Stimulated activated CD8-positive, alpha-beta memory T cell treated with anti-CD3 and anti-CD28 coated beads, Interleukin-4, amount 100 ng/mL, for 4 hours (primary cell): ENCODE measurements around the gene RPL35.

Experiments
- DNase-seq, 2 donors: peaks; one replicate each; pipeline ENCODE4 v3.0.0-alpha.2; 2020; ENCODE audit warnings: low read depth in 2 of 2, low spot score in 1 of 2

Gene RPL35

GRCh38 chr9:124820698-124821623 lies 40.8 kb downstream of the RPL35 start:
- no peak for DNase-seq

- DNase-seq, result no peak
Measured at GRCh38 chr9:124818431-124819281, 43.1 kb downstream of the RPL35 start.

GRCh38 chr9:124815601-124816000 lies 46.2 kb downstream of the RPL35 start:
- no peak for DNase-seq

GRCh38 chr9:124814164-124814535 lies 47.6 kb downstream of the RPL35 start:
- no peak for DNase-seq

GRCh38 chr9:124813501-124814163 lies 48.1 kb downstream of the RPL35 start:
- DNase-seq, result no peak

- no peak for DNase-seq
Measured at GRCh38 chr9:124813041-124813440, 48.7 kb downstream of the RPL35 start.

- no peak for DNase-seq
Measured at GRCh38 chr9:124812441-124812876, 49.3 kb downstream of the RPL35 start.

- DNase-seq, result no peak
Measured at GRCh38 chr9:124810663-124811355, 50.9 kb downstream of the RPL35 start.

GRCh38 chr9:124809741-124810500 lies 51.8 kb downstream of the RPL35 start:
- DNase-seq, result no peak

GRCh38 chr9:124809211-124809610 lies 52.5 kb downstream of the RPL35 start:
- no peak for DNase-seq

GRCh38 chr9:124808246-124808956 lies 53.4 kb downstream of the RPL35 start:
- no peak for DNase-seq
